HG03521 (cell line): ENCODE data around the gene TLL2.

ENCODE experiments used
- ATAC-seq: cut with Tn5 transposase; IDR thresholded peaks from one replicate; pipeline ENCODE4 v1.9.1; 2021; ENCODE audit warnings: mild to moderate bottlenecking, moderate library complexity; ENCODE audit not compliant: unreplicated experiment

TLL2 gene

DNA sequence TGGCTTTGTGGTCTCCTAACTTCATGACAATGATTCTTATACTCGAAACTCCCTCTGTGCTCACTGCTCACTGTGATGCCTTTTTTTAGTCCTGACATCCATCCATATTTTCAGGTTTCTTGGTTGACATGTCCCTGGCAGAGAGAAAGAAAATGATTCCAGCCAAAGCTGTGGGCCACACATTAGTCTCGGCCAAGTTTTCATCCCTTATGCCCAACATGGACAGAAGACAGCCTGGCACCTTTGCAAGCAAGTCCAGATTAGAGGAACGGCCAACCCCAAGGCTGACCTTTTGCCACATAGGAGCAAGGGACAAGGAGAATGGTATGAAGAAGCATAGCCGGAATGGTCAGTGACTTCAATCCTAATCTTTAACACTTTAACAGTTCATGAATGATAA is 146.3 kb downstream of the TLL2 start:
- ATAC-seq: no peak

DNA sequence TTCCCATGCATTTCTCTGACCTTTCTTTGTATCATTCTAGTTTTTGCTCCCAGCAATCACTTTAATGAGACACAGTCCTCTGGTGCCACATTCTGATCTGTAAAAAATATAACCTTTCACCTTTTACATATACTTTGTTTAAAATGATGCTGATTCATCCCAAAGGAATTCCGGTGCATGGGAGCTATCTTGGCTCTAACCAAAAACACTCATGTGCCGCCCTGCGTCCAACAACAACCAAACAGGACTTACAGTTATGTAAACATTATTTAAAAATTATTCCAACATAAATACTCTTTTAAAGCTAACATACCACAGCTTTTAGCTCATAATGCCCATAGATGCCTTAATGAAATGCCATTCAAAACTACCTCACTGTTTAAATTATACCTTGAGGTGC is 147.2 kb downstream of the TLL2 start:
- no peak for ATAC-seq

DNA sequence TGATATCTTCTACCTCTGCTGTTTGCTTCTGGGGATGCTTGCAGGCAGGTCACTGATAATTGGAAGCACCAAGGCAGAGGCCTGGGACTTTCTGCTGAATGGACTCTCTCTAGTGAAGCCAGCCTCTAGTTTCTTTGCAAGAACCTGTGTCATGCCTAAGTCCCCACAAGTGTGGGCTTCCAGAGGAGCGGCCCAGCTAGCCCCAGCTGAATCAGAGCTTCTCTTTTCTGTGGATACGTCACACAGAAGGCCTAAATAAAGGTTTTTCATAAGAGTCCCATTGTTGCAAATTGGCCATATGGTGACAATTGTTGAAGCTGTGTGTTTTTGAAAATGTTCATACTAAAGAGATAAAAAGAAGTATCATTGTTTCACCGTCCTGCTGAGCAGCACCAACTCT is 148.2 kb downstream of the TLL2 start:
- no peak for ATAC-seq

DNA sequence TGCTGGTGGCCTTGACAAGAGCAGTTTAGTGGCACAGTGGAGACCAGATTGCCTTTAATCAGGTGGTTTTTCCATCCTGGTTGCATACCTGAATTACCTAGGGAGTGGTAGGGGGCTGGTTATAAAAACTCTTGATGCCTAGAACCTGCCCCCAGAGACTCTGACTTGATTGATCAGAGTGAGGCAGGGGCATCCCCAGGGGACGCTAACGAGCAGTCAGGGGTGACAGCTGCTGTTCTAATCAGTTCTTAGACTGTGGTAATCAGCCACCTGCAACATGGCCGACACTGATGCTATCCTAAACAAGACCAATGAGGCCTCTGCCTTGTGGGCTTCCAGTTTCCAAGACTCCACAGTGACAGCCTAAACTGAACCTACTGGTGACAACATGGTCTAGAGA is 153.0 kb downstream of the TLL2 start:
- no peak for ATAC-seq

DNA sequence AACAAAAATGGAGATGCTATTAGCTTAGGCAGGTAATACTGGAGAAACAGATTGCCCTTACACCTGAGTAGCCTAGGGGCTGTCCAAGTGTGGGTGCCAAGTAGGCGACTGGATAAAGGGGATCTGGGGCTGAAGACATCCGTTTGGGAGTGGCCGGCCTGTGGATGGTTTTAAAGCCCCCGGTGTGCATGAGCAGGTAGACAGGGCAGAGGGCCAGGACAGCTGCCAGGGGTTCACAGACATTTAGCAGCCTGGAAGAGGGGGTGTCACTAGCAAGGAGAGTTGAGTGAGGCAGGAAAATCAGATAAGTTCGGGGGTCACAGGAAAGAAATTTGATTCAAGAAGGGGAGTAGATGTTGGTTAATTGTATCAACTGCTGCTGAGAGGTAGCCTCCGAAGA is 153.4 kb downstream of the TLL2 start:
- ATAC-seq: no peak

DNA sequence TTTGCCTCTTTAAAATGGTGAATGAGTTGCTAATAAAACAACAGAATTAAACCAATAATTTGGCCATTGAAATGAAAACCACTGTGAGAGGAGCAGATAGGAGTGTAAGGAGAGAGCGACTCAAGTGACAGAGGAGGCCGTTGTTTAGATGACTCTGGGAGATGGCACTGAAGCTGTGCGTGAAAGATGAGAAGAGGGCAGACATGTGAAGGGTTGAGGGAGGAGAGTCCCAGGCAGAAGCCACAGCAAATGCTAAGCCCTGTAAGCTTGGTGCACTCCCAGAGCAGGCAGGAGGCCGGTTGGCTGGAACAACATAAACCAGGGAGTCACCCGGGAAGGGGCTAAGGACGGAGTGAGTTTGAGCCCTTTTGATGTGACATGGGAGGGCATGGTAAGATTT is 154.1 kb downstream of the TLL2 start:
- ATAC-seq: no peak

DNA sequence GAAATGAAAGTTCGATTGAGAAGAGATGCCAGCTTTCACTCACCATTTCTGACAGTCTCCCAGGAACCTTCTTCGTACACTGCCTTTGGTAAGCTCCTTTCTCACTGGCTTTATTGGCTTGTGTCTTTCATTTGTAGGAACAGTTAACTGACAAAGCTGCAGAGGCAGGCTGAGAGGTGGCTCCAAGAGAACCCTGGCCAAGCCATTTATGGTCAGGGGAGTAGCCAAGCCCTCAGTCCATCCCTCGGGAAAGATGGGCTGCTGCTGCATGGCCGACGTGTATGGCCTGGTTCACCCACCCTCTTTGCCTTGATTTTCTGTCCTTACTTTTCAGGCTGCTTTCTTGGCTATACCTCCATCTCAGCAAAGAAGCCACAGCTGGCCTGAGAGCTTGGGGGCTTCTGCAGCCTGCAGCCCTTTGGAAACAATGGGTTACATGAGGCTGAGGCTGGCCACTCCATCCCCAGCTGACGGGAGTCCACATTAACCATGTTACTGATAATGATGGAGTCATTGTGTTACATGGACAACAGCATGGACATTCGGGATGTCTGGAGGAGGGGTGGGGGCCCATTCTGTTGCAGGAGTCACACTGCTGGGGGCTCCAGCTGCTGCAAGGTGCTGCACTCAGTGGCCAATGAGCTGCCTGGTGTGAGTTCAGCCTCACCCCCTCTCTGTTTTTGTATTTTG is 154.7 kb downstream of the TLL2 start, which contains the start of gene OPALIN:
OPALIN (minus strand) TSS at position 152 of the 690 bp plus-strand sequence; CDS start at position 46, 106 bp downstream.
- no peak for ATAC-seq

DNA sequence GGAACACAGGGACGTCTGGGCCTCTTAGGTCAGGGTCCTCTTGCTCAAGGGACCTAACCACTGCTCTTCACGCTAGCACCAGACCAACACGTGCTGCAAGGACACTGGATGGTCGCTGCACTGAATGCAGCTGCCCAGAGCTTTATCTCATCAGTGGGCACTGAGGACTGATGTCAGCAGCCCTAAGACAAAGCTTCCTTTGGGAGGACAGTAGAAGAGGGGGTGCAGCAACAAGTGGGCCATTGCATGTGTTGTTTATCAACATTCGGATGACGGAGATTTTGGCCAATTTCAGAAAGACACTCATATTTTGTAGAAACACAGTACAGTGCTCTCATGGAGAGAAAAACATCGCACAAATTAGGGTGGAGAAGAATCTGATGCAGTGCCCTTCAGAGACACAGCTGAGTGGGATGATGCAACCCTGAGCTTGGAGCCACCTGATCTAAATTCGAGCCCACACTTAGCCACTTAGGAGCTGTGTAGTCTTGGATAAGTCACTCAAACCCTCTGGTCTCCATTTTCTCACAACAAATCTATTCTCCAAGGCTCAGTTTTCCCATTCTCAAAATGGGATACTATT is 156.6 kb downstream of the TLL2 start:
- ATAC-seq: no peak

DNA sequence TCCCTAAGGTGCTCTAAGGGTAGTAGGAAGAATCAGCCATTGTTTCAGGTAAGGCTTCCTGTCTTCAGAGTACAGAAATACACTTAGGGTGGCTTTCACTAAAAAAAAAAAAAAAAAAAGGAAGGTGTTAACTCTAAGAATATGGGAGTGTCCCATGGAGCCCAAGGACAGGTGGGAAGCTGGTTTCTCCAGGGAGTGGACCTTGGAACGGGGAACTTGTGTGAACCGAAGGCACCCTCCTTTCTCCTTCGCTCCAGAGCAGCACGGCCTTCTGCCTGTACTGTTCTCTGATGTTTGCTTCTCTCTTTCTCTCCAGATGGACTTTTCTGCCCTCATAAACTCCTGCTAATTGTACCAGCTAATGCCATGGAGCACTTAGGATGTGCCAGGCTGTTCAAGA is 161.1 kb downstream of the TLL2 start:
- no peak for ATAC-seq

DNA sequence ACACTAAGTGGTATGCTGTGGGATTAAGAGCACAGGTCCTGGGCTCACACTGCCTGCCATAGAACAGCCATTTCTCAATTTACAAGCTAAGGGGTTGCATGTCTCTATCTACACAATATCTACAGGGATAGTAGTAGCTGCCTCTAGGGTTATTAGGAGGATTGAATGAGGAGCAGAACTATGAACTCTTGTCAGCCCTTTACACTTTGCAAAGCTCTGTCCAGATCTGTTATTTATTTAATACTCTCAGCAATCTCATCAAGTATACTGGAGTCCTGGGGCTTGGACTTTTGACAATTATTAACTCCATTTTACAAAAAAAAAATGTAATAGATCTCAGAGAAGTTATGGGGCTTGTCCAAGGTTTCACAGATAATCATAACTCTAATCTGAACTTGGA is 161.7 kb downstream of the TLL2 start:
- no peak for ATAC-seq

DNA sequence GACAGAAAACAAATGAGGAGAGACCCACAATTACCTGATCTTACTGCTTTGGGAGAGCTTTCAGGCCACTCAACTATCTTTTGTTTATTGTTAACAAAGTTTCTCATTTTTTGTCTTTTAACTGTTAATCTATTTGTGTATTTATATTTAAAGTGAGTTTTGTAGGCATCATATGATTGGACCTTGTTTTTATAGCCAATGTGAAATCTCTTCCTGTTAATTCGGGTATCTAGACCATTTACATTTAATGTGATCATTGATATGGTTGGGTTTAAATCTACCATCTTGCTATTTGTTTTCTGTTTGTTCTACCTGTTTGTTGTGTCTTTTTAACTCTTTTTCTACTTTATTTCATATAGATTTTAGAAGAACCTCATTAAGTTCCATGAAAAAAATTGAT is 167.4 kb downstream of the TLL2 start:
- no peak for ATAC-seq

DNA sequence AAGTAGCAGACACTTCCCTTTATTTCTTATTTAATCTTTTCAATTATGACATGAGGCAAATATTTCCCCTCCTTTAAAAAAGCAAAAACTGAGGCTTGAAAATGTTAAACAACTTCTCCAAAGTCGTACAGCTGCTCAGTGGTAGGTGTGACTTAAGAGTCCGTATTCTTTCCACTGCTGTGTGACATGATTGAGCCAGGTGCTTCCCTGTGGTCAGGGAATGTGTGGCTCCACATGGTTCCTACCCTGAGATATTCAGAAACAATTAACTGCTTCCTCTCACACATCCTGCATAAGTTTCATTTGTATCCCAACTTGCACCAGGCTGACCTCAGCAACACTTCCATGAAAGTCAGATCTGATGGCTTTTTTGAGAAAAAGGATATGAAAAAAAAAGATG is 168.5 kb downstream of the TLL2 start:
- ATAC-seq: no peak

DNA sequence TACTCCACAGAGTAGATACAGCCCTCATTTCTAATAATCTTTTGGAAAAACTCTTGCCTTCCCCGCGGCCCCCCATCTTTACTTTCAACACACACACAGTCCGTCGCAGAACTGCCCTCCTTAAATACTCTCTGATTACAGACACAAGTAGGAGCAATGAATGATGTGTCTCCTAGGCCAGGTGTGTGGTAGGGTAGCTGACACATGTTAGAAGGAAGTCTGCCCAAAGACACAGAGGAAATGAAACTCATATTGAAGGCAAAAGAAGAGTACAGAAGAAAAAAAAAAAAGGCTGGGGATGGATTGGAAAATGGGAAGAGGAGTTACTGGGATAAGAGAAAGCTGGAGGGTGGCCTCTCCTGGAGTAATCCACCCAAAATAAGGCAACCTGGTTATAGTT is 169.5 kb downstream of the TLL2 start:
- no peak for ATAC-seq

DNA sequence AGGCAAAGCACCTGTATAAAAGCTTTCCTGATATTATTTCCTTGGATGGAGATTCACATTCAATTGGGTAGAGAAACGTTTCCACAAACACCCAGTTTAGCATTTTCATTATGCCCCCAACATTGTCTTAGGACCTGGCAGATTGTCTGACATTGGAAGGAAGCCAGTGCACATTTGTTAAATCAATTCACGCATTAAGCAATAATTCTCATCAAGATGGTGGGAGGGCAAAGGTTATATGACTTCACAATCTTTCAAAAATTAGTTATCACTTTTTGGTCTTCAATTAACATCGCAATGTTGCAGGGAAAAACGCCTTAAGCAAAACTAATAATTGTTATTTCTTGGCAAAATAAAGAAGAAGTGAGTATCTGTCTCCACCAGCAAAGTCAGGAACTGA is 171.3 kb downstream of the TLL2 start:
- ATAC-seq: no peak

DNA sequence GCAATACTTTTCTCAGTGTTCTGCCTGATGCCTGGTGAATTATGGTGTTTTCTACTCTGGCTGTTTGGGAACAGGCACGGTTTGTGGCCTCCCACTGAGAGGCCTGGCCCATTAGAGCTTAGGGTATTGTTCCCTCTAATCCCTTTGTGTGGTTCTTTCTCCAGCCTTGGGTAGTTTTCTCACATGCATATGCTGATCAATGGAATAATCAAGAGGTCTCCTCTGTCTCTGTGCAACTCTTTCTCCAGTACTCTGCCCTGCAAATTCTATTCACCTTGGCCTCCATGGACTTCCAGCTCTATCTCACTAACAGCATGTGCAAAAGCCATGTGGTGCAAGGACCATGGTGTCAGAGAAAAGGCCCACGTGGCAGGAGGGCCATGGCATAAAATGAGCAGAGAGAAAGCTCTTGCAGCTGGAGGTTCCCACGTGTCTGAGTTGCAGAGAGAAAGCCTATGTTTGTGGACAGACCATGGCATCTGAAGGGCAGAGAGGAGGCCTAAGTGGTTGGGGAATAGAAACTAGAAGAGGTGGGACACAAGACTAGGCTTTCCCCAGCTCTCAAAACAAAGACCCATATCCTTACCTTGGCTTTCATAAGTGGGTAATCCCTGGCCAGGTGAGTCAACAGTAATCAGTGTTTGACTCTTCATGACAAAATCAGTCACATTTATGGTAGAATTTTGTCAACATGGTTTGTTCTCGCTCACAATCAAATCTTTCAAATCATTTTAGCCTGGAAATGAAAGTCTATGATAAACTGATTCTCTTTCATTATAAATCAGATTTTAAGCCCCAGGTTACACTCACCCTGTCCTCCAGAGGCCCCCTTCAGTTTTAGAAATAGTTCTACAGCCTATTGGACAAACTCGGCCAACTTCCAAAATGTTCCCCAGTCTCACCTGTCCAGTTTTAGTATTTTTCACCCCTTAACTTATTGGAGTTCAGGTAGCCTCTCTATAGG is 172.2 kb downstream of the TLL2 start:
- ATAC-seq: no peak

DNA sequence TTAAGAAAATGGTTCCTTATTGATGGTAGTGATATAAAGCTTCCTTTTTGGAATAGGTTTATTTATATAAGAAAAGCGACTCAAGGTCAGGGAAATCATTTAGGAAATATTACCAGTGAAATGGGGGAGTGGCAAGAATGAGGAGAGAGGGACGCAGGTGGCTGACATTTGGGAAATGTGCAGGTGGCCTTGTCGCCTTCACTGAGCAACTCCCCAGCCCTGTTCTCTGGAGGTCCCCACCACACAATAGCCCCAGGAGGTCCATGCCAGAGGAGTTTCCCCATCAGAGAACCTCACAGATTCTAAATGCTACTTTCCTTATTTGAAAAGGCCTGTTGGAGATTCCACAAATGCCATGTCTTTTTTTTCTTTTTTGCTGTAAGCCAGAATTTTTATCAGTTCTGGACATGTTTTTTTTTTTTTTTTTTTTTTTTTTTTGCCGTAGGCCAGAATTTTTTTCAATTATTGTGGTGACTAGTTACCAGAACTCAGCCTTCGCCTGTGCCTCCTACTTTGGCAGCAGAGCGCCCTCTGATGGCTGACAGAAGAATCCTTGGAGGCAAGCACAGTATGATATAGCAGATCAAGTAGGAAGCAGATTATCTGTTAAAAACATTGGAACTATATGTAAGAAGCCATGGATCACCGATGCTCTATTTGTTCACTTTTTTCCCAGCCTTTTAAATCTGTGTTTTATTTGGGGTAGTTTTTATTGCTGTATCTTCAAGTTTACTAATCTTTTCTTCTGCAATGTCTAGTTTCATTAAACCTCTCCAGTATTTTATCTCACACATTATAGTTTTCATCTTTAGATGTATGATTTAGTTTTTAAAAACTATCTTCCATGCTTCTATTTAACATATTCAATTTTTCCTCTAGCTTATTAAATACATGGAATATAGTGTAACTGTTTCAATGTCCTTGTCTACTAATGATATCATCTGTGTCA is 173.5 kb downstream of the TLL2 start:
- ATAC-seq: no peak

DNA sequence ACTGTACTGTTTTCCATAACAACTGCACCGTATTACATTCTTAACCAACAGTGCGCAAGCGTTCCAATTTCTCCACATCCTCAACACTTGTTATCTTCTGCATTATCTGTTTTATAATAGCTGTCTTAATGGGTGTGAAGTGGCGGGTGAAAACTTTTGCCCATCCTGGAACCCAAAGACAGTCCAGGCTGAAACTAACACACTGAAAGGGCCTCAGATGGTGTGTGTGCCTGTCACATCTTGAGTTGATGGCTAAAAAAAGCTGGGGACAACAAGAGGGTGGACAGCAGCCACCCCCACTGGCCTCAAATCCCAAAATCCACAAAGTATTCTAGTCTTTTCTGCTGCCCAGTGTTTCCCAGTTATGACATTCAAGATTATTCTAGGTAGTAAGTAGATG is 174.3 kb downstream of the TLL2 start:
- no peak for ATAC-seq

DNA sequence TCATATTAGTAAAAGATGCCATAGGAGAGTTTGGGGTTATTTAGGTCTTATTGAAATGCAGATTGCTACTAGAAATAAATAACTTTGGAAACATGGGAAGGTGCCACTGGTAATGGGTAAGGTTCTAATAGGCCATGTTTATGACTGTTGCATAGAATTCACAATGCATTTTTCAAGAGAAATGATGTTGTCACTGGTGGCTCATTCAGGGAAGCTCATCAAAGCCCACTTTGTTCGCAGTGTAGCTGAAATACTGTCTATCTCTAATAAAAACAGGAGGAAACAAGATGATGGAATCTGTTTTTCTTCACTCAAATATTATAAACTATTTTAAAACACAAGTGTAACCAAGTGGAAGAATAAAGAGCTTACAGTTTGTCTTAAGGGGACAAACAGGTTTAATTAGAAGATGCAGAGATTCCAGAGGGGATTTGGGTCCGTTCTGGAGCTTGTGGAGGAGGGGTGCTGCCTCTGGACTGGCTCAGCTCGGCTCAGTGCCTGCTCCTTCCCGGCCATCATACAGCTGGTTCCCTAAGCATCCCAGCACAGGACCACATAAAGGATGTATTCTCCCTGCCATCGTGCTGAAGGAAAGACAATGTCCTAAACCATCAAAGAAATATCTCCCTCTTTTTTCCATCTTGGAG is 175.3 kb downstream of the TLL2 start:
- ATAC-seq: no peak

DNA sequence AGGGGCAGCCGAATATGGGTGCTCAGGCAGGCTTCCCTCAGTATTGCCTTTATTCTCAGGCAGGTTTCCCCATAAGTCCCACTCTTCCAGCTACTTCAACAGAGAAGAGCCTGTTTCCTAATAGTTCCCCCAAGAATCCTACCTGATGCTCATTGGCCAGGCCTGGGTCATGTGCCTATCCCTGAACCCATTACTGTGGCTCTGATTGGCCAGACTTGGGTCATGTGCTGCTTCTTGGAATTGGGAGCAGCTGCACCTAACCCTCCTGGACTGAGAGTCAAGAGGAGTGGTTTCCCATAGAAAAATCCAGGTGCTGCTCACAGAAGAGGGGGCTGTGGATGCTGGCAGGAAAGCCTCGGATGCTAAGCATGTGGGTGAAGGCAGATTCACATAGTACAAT is 176.6 kb downstream of the TLL2 start:
- ATAC-seq: no peak
